Naive thymus-derived CD4-positive, alpha-beta T cell (primary cell): ENCODE data around the gene ATRN. TPM values are rescaled to one million over a fixed set of nuclear protein-coding genes. Genes with fewer than 3 reads are reported as not detected.
"Not testable (repeated sequence)": the region's sequence is repeated elsewhere in the genome, so short reads cannot be mapped to it uniquely, and the experiment has no call there.

Source experiments
- ATAC-seq: fragments of 150-1000 bp; cut with Tn5 transposase; 2 replicates; pipeline ENCODE4 v1.10.0; 2021; ENCODE audit warnings: mild to moderate bottlenecking, moderate library complexity
- CTCF ChIA-PET: fragments of 350-600 bp; sonication (Branson Sonifier 250); formaldehyde crosslinking; loops from one replicate; lab custom pipeline; 2021; ENCODE audit warnings: antibody characterized with exemption; lab: Charles Lee
- POLR2A ChIA-PET: fragments of 350-600 bp; sonication (Branson Sonifier 250); formaldehyde crosslinking; loops from one replicate; lab custom pipeline; 2021; ENCODE audit warnings: antibody characterized with exemption, inconsistent platforms; lab: Charles Lee
- DNase-seq, 9 donors: peaks; one replicate each; pipeline versions ENCODE4 v3.0.0 to v3.0.0-alpha.2; 2020 to 2022; ENCODE audit warnings: mixed read lengths in 1 of 9
- H3K27ac ChIP-seq: one replicate; pipeline ENCODE4 v1.7.0; 2013; ENCODE audit warnings: mild to moderate bottlenecking, low read depth, low read length, moderate library complexity
- H3K27me3 ChIP-seq, 2 donors: one replicate each; pipeline ENCODE4 v1.7.0; 2013; ENCODE audit warnings: low read length in 2 of 2, mild to moderate bottlenecking in 2 of 2, moderate library complexity in 2 of 2; ENCODE audit not compliant: control insufficient read depth in 2 of 2, insufficient read depth in 2 of 2
- H3K36me3 ChIP-seq, 3 experiments: 1 replicate in 2 of 3; 2 replicates in 1 of 3; pipeline ENCODE4 v1.7.0; 2013; ENCODE audit warnings: low read length in 3 of 3, mild to moderate bottlenecking in 3 of 3, moderate library complexity in 1 of 3; ENCODE audit not compliant: insufficient read depth in 3 of 3, control insufficient read depth in 2 of 3
- H3K4me1 ChIP-seq, 2 donors: one replicate each; pipeline ENCODE4 v1.7.0; 2013; ENCODE audit warnings: low read length in 2 of 2, mild to moderate bottlenecking in 2 of 2, moderate library complexity in 1 of 2; ENCODE audit not compliant: control insufficient read depth in 2 of 2, insufficient read depth in 2 of 2
- H3K4me3 ChIP-seq: 2 replicates; pipeline ENCODE4 v1.7.0; 2013; ENCODE audit warnings: mild to moderate bottlenecking, low read length
- H3K9me3 ChIP-seq, 3 experiments: 1 replicate in 2 of 3; 2 replicates in 1 of 3; pipeline ENCODE4 v1.7.0; 2013; ENCODE audit warnings: low read length in 3 of 3; ENCODE audit not compliant: control insufficient read depth in 2 of 3
- H3K27ac Mint-ChIP-seq, 9 donors: one replicate each; pipeline ENCODE4 v1.8.0; 2020 to 2022; ENCODE audit warnings: mixed read lengths in 9 of 9, mild to moderate bottlenecking in 8 of 9, moderate library complexity in 5 of 9, inconsistent platforms in 2 of 9
- H3K27me3 Mint-ChIP-seq, 5 donors: one replicate each; pipeline ENCODE4 v1.8.0; 2021 to 2022; ENCODE audit warnings: mixed read lengths in 5 of 5, mild to moderate bottlenecking in 1 of 5
- H3K36me3 Mint-ChIP-seq, 5 donors: one replicate each; pipeline ENCODE4 v1.8.0; 2020 to 2022; ENCODE audit warnings: mixed read lengths in 5 of 5, mild to moderate bottlenecking in 3 of 5, inconsistent platforms in 1 of 5
- H3K4me1 Mint-ChIP-seq, 7 donors: one replicate each; pipeline ENCODE4 v1.8.0; 2020 to 2022; ENCODE audit warnings: mixed read lengths in 7 of 7, mild to moderate bottlenecking in 3 of 7, inconsistent platforms in 1 of 7
- H3K4me3 Mint-ChIP-seq, 10 donors: one replicate each; pipeline ENCODE4 v1.8.0; 2020 to 2022; ENCODE audit warnings: mild to moderate bottlenecking in 10 of 10, mixed read lengths in 10 of 10, moderate library complexity in 6 of 10, inconsistent platforms in 2 of 10
- H3K9me3 Mint-ChIP-seq, 11 donors: one replicate each; pipeline ENCODE4 v1.8.0; 2020 to 2022; ENCODE audit warnings: mixed read lengths in 11 of 11, mild to moderate bottlenecking in 4 of 11, inconsistent platforms in 1 of 11, moderate library complexity in 1 of 11
- intact Hi-C, 2 donors: fragments of 100-400 bp; cut with micrococcal nuclease; formaldehyde crosslinking; loops; one replicate each; pipeline ENCODE4 v1.15.1; 2023
- polyA plus RNA-seq, 2 donors: library from polyadenylated mRNA; unstranded; fragments of 300-500 nt; fragmentation: Illumina TruSeq; gene quantifications; one replicate each; pipeline ENCODE4 v1.2.3, GENCODE V29; 2021
- total RNA-seq, 6 experiments: library from RNA in 5 of 6; stranded (reverse) in 5 of 6; gene quantifications; 1 replicate in 5 of 6; 2 replicates in 1 of 6; pipeline ENCODE4 v1.2.3 and lab custom pipeline; 2021 to 2026

The ATRN gene
- total and polyA plus RNA-seq, 7 experiments from 2014 or later: 9.2 to 17.5 (median 12.9) TPM

DNA sequence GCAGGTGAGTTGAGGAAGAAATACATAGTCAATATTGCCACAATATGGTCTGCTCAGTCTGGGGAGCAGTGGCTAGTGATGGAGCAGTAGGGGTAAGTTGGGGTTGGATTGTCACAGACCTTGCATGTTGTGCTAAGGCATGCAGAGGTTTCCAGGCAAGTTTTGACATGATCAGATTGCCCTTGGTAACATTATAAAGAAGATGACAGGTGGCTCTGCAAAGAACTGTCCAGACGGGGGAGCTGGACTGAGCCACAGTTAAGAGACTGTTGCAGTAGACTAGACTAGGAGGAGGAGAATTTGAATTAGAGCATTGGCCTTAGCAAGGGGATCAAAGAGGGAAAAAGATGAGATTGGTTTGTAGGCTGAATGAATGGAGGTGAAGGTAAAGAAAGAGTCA is 23.4 kb downstream of the ATRN start:
- no peaks in the 10 kb centered on the region for H3K27me3 ChIP-seq
- H3K4me1 Mint-ChIP-seq: peaks cover 0 to 19% (median 12%) of the 10 kb centered on the region in 7 donors
- ChIA-PET POLR2A (no interaction called here), CTCF (no interaction called here)
- H3K9me3 ChIP-seq: no peaks in the 10 kb centered on the region
- ATAC-seq (no peak), DNase-seq (no peak)
- peaks cover 0 to 8% (median 0%) of the 10 kb centered on the region in 3 experiments for H3K36me3 ChIP-seq
- no peaks in the 10 kb centered on the region for H3K4me1 ChIP-seq
- H3K27me3 Mint-ChIP-seq: no peaks in the 10 kb centered on the region
- no peak overlapping the region for H3K27ac ChIP-seq
- no peak overlapping the region for H3K27ac Mint-ChIP-seq
- no peak overlapping the region for H3K4me3 Mint-ChIP-seq
- no peak overlapping the region for H3K4me3 ChIP-seq
- peaks cover 5 to 16% (median 11%) of the 10 kb centered on the region in 5 donors for H3K36me3 Mint-ChIP-seq
- intact Hi-C loops: no loop called here
- peaks cover 0 to 7% (median 0%) of the 10 kb centered on the region in 11 donors for H3K9me3 Mint-ChIP-seq

- intact Hi-C loops: no loop called here
- H3K27ac ChIP-seq: no peak overlapping the region
- H3K36me3 ChIP-seq: no peaks in the 10 kb centered on the region
- no peak for ATAC-seq
- H3K27me3 Mint-ChIP-seq: no peaks in the 10 kb centered on the region
- no peak for DNase-seq
- ChIA-PET CTCF (no interaction called here), POLR2A (no interaction called here)
- no peak overlapping the region for H3K27ac Mint-ChIP-seq
- no peak overlapping the region for H3K4me3 ChIP-seq
- H3K36me3 Mint-ChIP-seq: peaks cover 0 to 22% (median 4%) of the 10 kb centered on the region in 5 donors
- peaks cover 2 to 11% (median 8%) of the 10 kb centered on the region in 7 donors for H3K4me1 Mint-ChIP-seq
- no peaks in the 10 kb centered on the region for H3K9me3 ChIP-seq
- peaks cover 0 to 17% (median 0%) of the 10 kb centered on the region in 11 donors for H3K9me3 Mint-ChIP-seq
- H3K27me3 ChIP-seq: no peaks in the 10 kb centered on the region
- H3K4me1 ChIP-seq: no peaks in the 10 kb centered on the region
- H3K4me3 Mint-ChIP-seq: no peak overlapping the region
Observed at GRCh38 chr20:3502878-3503277, 32.1 kb downstream of the ATRN start.

DNA sequence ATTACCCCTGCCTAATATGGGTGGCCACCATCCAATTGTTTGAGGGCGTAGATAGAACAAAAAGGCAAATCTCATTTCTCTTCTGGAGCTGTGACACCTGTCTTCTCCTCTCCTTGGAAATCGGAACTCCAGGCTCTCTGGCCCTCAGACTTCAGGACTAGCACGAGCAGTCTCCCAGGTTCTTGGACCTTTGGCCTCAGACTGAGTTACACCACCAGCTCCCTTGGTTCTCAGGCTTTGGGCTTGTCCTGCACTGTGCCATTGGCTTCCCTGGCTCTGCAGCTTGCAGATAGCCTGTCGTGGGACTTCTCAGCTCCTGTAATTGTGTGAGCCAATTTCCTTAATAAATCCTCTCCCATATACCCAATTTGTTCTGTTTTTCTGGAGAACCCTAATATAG is 34.3 kb downstream of the ATRN start:
- Mint-ChIP-seq H3K4me1 (peaks cover 2 to 12% (median 10%) of the 10 kb centered on the region in 7 donors), H3K27ac (no peak overlapping the region), H3K27me3 (no peaks in the 10 kb centered on the region), H3K9me3 (peaks cover 0 to 17% (median 1%) of the 10 kb centered on the region in 11 donors), H3K36me3 (peaks cover 0 to 21% (median 10%) of the 10 kb centered on the region in 5 donors), H3K4me3 (no peak overlapping the region)
- DNase-seq (no peak), ATAC-seq (no peak)
- Histone ChIP-seq H3K9me3 (no peaks in the 10 kb centered on the region), H3K36me3 (no peaks in the 10 kb centered on the region), H3K4me1 (no peaks in the 10 kb centered on the region), H3K27me3 (no peaks in the 10 kb centered on the region), H3K27ac (no peak overlapping the region), H3K4me3 (no peak overlapping the region)
- CTCF ChIA-PET: no interaction called here
- POLR2A ChIA-PET: no interaction called here
- intact Hi-C loops: no loop called here

DNA sequence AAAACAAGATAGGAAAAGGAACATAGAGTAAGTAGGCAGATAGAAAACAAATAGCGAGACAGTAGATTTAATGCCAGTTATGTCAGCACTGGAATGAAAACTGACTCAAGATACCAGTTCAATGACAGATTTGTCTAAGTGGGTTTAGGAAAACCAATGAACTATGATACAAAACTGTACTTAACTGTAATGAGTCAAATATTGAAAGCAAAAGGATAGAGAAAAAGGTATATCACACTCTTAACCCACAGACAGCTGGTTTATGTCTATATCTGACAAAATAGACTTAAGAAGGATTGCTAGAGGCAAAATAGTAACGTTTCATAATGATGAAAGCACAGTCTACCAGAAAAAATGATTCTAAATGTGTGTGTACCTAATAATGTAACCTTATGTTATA is 38.2 kb downstream of the ATRN start:
- CTCF ChIA-PET: no interaction called here
- H3K9me3 Mint-ChIP-seq: peaks cover 0 to 8% (median 1%) of the 10 kb centered on the region in 11 donors
- no peak for ATAC-seq
- no peaks in the 10 kb centered on the region for H3K4me1 ChIP-seq
- no peak for DNase-seq
- no peak overlapping the region for H3K4me3 ChIP-seq
- POLR2A ChIA-PET: interaction anchor here (0.7 kb wide), 1 partner anchor 54 kb away, joined by 4 read pairs; no protein-coding TSS in a partner anchor
- H3K27ac Mint-ChIP-seq: no peak overlapping the region
- no peaks in the 10 kb centered on the region for H3K9me3 ChIP-seq
- no peaks in the 10 kb centered on the region for H3K36me3 ChIP-seq
- H3K27me3 ChIP-seq: no peaks in the 10 kb centered on the region
- H3K4me1 Mint-ChIP-seq: peaks cover under 1 to 11% (median 7%) of the 10 kb centered on the region in 7 donors
- H3K36me3 Mint-ChIP-seq: peaks cover 2 to 14% (median 8%) of the 10 kb centered on the region in 5 donors
- H3K27me3 Mint-ChIP-seq: no peaks in the 10 kb centered on the region
- H3K4me3 Mint-ChIP-seq: no peak overlapping the region
- no peak overlapping the region for H3K27ac ChIP-seq
- intact Hi-C loops: no loop called here

DNA sequence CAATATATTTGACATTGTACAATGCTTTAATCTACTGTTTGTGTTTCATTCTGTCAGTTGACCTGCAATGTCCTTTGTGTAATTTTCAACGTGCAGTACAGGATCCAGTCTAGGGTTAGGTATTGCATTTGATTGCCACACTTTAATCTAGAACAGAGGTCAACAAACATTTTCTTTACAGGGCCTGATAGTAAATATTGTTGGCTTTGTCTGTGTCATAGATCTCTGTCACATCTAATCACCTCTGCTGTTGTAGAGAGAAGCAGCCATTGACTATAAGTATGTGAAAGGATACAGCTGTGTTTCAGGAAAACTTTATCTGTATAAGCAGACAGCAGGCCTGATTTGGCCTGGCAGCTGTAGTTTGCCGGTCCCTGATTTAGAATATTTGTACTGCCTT is 39.3 kb downstream of the ATRN start:
- H3K4me3 ChIP-seq: no peak overlapping the region
- Mint-ChIP-seq H3K27ac (no peak overlapping the region), H3K27me3 (no peaks in the 10 kb centered on the region), H3K9me3 (peaks cover 0 to 8% (median 1%) of the 10 kb centered on the region in 11 donors), H3K36me3 (peaks cover 1 to 15% (median 8%) of the 10 kb centered on the region in 5 donors), H3K4me3 (no peak overlapping the region), H3K4me1 (peaks cover 0 to 11% (median 4%) of the 10 kb centered on the region in 7 donors)
- H3K4me1 ChIP-seq: no peaks in the 10 kb centered on the region
- no peak overlapping the region for H3K27ac ChIP-seq
- CTCF ChIA-PET: no interaction called here
- H3K9me3 ChIP-seq: no peaks in the 10 kb centered on the region
- H3K27me3 ChIP-seq: no peaks in the 10 kb centered on the region
- ATAC-seq (no peak), DNase-seq (no peak)
- H3K36me3 ChIP-seq: no peaks in the 10 kb centered on the region
- intact Hi-C loops: no loop called here
- POLR2A ChIA-PET: no interaction called here

DNA sequence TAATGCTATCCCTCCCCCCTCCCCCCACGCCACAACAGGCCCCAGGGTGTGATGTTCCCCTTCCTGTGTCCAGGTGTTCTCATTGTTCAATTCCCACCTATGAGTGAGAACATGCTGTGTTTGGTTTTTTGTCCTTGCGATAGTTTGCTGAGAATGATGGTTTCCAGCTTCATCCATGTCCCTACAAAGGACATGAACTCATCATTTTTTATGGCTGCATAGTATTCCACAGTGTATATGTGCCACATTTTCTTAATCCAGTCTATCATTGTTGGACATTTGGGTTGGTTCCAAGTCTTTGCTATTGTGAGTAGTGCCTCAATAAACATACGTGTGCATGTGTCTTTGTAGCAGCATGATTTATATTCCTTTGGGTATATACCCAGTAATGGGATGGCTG is 41.4 kb downstream of the ATRN start:
- ATAC-seq, H3K27ac ChIP-seq, H3K4me3 Mint-ChIP-seq, H3K4me1 ChIP-seq, CTCF ChIA-PET, DNase-seq, H3K27me3 Mint-ChIP-seq, POLR2A ChIA-PET, H3K4me3 ChIP-seq, H3K27me3 ChIP-seq, intact Hi-C loops, H3K27ac Mint-ChIP-seq, H3K36me3 ChIP-seq, H3K9me3 ChIP-seq: not testable (repeated sequence)
- Mint-ChIP-seq H3K9me3 (peaks cover 0 to 12% (median 3%) of the 10 kb centered on the region in 11 donors), H3K4me1 (peaks cover 0 to 13% (median 3%) of the 10 kb centered on the region in 7 donors), H3K36me3 (peaks cover 1 to 24% (median 12%) of the 10 kb centered on the region in 5 donors)

DNA sequence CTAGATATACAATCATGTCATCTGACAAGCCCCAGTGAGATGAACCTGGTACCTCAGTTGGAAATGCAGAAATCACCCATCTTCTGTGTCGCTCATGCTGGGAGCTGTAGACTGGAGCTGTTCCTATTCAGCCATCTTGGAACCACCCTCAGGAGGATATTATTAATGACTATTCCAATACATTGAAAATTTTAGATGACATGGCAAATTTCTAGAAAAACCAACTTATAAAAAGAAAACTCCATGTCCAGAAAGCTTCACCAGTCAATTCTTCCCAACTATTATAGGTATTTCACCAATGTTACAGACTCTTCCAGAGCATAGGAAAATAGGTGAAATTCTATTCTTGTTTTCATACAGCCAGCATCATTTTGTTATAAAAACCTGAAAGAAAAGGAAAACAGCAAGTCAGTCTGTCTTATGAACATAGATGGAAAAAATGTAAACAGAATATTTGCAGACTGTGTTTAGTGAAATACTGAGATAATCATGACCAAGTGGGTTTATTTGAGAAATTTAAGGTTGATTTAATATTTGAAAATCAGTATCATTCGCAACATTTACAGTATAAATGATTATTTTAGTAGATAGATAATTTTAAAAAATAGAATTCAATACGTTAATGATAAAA is 43.3 kb downstream of the ATRN start:
- Mint-ChIP-seq H3K27me3 (no peaks in the 10 kb centered on the region), H3K4me3 (peak overlapping the region in 1 of 10 donors; percentile 34), H3K36me3 (peaks cover 1 to 24% (median 10%) of the 10 kb centered on the region in 5 donors), H3K4me1 (peaks cover 0 to 9% (median 0%) of the 10 kb centered on the region in 7 donors), H3K9me3 (peaks cover 0 to 13% (median 3%) of the 10 kb centered on the region in 11 donors), H3K27ac (no peak overlapping the region)
- Histone ChIP-seq H3K27ac (no peak overlapping the region), H3K36me3 (no peaks in the 10 kb centered on the region), H3K4me1 (no peaks in the 10 kb centered on the region), H3K4me3 (no peak overlapping the region), H3K27me3 (no peaks in the 10 kb centered on the region), H3K9me3 (no peaks in the 10 kb centered on the region)
- POLR2A ChIA-PET: no interaction called here
- CTCF ChIA-PET: no interaction called here
- intact Hi-C loops: no loop called here
- ATAC-seq (no peak), DNase-seq (no peak)
